SK-N-SH treated with all-trans-retinoic acid at 6 μM for 48 hours (cell line): ENCODE results near the gene EEA1.

Experiments used
- CSRNP3 ChIP-seq: fragments of 250-450 bp; sonication (Bioruptor Pico); IDR thresholded peaks from 2 replicates; pipeline ENCODE4 v1.5.1; 2021; ENCODE audit warnings: mild to moderate bottlenecking, moderate library complexity
- PATZ1 ChIP-seq: fragments of 250-450 bp; sonication (Bioruptor Pico); IDR thresholded peaks from 2 replicates; pipeline ENCODE4 v1.8.0; 2020; ENCODE audit warnings: mild to moderate bottlenecking, moderate library complexity, borderline replicate concordance
- POU6F1 ChIP-seq: fragments of 250-450 bp; sonication (Bioruptor Pico); IDR thresholded peaks from 2 replicates; pipeline ENCODE4 v1.8.0; 2021; ENCODE audit warnings: low read depth, mild to moderate bottlenecking, moderate library complexity, borderline replicate concordance
- PPARA ChIP-seq: fragments of 250-450 bp; sonication (Bioruptor Pico); IDR thresholded peaks from 2 replicates; pipeline ENCODE4 v1.5.0; 2020; ENCODE audit warnings: mild to moderate bottlenecking, borderline replicate concordance
- SNAI2 ChIP-seq: fragments of 250-450 bp; sonication (Bioruptor Pico); IDR thresholded peaks from 2 replicates; pipeline ENCODE4 v1.5.0; 2020; ENCODE audit warnings: mild to moderate bottlenecking, moderate library complexity
- TSHZ2 ChIP-seq: fragments of 250-450 bp; sonication (Bioruptor Pico); IDR thresholded peaks from 2 replicates; pipeline ENCODE4 v1.5.0; 2020; ENCODE audit warnings: mild to moderate bottlenecking, moderate library complexity
- ZC3H10 ChIP-seq: fragments of 250-450 bp; sonication (Bioruptor Pico); IDR thresholded peaks from 2 replicates; pipeline ENCODE4 v1.5.1; 2021; ENCODE audit warnings: mild to moderate bottlenecking, moderate library complexity
- ZFP3 ChIP-seq: fragments of 250-450 bp; sonication (Bioruptor Pico); IDR thresholded peaks from 2 replicates; pipeline ENCODE4 v1.5.0; 2020; ENCODE audit warnings: mild to moderate bottlenecking, moderate library complexity
- ZFP30 ChIP-seq: fragments of 450-650 bp; formaldehyde crosslinking; IDR thresholded peaks from 2 replicates; pipeline ENCODE4 v1.5.0; 2022; ENCODE audit warnings: mild to moderate bottlenecking, moderate library complexity
- ZNF565 ChIP-seq: fragments of 450-650 bp; formaldehyde crosslinking; conservative IDR thresholded peaks from 2 replicates; pipeline ENCODE4 v1.5.0; 2020; ENCODE audit warnings: low read depth, mild to moderate bottlenecking, moderate library complexity
- ZNF70 ChIP-seq: fragments of 450-650 bp; formaldehyde crosslinking; IDR thresholded peaks from 2 replicates; pipeline ENCODE4 v1.5.0; 2020; ENCODE audit warnings: mild to moderate bottlenecking, moderate library complexity
- ZNF8 ChIP-seq: fragments of 450-650 bp; formaldehyde crosslinking; IDR thresholded peaks from 2 replicates; pipeline ENCODE4 v1.5.0; 2020; ENCODE audit warnings: mild to moderate bottlenecking, moderate library complexity

GRCh38 chr12:92829686-92830282 is 99.3 kb downstream of the EEA1 start:
- TF ChIP-seq ZFP3 (no peak), SNAI2 (CRISPR knock-in tag) (no peak), ZNF565 (CRISPR knock-in tag) (no peak), ZNF8 (CRISPR knock-in tag) (no peak), PATZ1 (no peak), ZNF70 (CRISPR knock-in tag) (no peak), PPARA (no peak), CSRNP3 (CRISPR knock-in tag) (no peak), ZFP30 (CRISPR knock-in tag) (no peak), POU6F1 (CRISPR knock-in tag) (no peak), TSHZ2 (CRISPR knock-in tag) (no peak), ZC3H10 (no peak)
